ENCODE measurements around the gene LGR5.

LGR5 gene

DNA sequence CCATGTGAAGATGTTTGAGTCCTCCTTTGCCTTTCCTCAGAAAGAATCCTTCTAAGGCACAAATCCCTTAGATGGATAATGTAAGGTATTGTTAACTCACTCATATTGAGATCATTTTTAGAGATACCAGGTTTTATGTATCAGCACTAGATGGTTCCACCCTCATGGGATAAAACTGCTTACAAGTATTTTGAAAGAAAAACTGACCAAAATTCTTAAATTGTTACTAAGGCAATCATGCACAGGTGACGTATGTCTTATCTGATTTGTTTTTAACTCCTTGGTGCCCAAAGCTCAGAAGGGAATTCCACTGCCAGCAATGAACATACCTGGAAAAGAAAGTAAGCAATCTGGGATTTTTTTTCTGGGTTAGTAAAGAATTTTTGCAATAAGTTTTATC, 145.6 kb downstream of the LGR5 start:
- Histone ChIP-seq H3K36me3 (ENCODE audit: control insufficient read depth in 2 of 2, insufficient read depth in 2 of 2, low read length in 2 of 2) (no peaks in the 10 kb centered on the region), H3K9me3 (ENCODE audit: control insufficient read depth in 2 of 2, low read length in 2 of 2) (no peaks in the 10 kb centered on the region), H3K4me3 (ENCODE audit: low read length in 2 of 2) (no peak overlapping the region), H3K9ac (ENCODE audit: low read depth in 1 of 2, low read length in 2 of 2) (no peak overlapping the region), H3K4me1 (ENCODE audit: control insufficient read depth in 2 of 2, insufficient read depth in 2 of 2, low read length in 2 of 2) (no peaks in the 10 kb centered on the region), H3K27me3 (ENCODE audit: control insufficient read depth in 2 of 2, insufficient read depth in 2 of 2, low read length in 2 of 2) (no peaks in the 10 kb centered on the region), H3K27ac (ENCODE audit: low read depth in 2 of 2, low read length in 2 of 2) (no peak overlapping the region)

DNA sequence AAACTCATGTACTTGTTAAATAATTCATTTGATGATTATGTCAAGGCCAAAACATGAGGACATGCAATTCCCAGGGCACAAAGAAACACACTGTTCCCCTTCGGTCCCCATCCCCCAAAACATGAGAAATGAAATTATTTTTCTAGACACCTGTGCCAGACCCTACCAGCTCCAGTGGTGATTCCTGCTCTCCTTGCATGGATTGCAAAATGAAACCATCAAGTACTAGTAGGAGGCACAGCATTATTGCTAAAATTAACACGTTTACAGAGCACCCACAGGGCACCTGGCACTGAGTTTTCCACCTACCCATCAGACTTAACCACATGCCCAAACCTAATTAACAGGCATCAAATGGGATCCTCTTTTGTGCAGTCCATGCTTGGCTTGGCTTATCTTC, 147.4 kb downstream of the LGR5 start:
- Histone ChIP-seq H3K9me3 (ENCODE audit: control insufficient read depth in 2 of 2, low read length in 2 of 2) (no peaks in the 10 kb centered on the region), H3K4me1 (ENCODE audit: control insufficient read depth in 2 of 2, insufficient read depth in 2 of 2, low read length in 2 of 2) (no peaks in the 10 kb centered on the region), H3K27ac (ENCODE audit: low read depth in 2 of 2, low read length in 2 of 2) (no peak overlapping the region), H3K4me3 (ENCODE audit: low read length in 2 of 2) (no peak overlapping the region), H3K9ac (ENCODE audit: low read depth in 1 of 2, low read length in 2 of 2) (no peak overlapping the region), H3K27me3 (ENCODE audit: control insufficient read depth in 2 of 2, insufficient read depth in 2 of 2, low read length in 2 of 2) (no peaks in the 10 kb centered on the region), H3K36me3 (ENCODE audit: control insufficient read depth in 2 of 2, insufficient read depth in 2 of 2, low read length in 2 of 2) (no peaks in the 10 kb centered on the region)

- no peaks in the 10 kb centered on the region for H3K4me1 ChIP-seq (ENCODE audit: control insufficient read depth in 2 of 2, insufficient read depth in 2 of 2, low read length in 2 of 2)
- H3K36me3 ChIP-seq (ENCODE audit: control insufficient read depth in 2 of 2, insufficient read depth in 2 of 2, low read length in 2 of 2), result no peaks in the 10 kb centered on the region
- no peaks in the 10 kb centered on the region for H3K9me3 ChIP-seq (ENCODE audit: control insufficient read depth in 2 of 2, low read length in 2 of 2)
- no peak overlapping the region for H3K4me3 ChIP-seq (ENCODE audit: low read length in 2 of 2)
- no peaks in the 10 kb centered on the region for H3K27me3 ChIP-seq (ENCODE audit: control insufficient read depth in 2 of 2, insufficient read depth in 2 of 2, low read length in 2 of 2)
- no peak overlapping the region for H3K9ac ChIP-seq (ENCODE audit: low read depth in 1 of 2, low read length in 2 of 2)
- no peak overlapping the region for H3K27ac ChIP-seq (ENCODE audit: low read depth in 2 of 2, low read length in 2 of 2)
These were observed 149.9 kb downstream of the LGR5 start for GRCh38 chr12:71589478-71589881.

- no peaks in the 10 kb centered on the region for H3K9me3 ChIP-seq (ENCODE audit: control insufficient read depth in 2 of 2, low read length in 2 of 2)
- no peaks in the 10 kb centered on the region for H3K36me3 ChIP-seq (ENCODE audit: control insufficient read depth in 2 of 2, insufficient read depth in 2 of 2, low read length in 2 of 2)
- no peaks in the 10 kb centered on the region for H3K4me1 ChIP-seq (ENCODE audit: control insufficient read depth in 2 of 2, insufficient read depth in 2 of 2, low read length in 2 of 2)
- no peak overlapping the region for H3K4me3 ChIP-seq (ENCODE audit: low read length in 2 of 2)
- H3K27ac ChIP-seq (ENCODE audit: low read depth in 2 of 2, low read length in 2 of 2), result no peak overlapping the region
- no peaks in the 10 kb centered on the region for H3K27me3 ChIP-seq (ENCODE audit: control insufficient read depth in 2 of 2, insufficient read depth in 2 of 2, low read length in 2 of 2)
- H3K9ac ChIP-seq (ENCODE audit: low read depth in 1 of 2, low read length in 2 of 2), result no peak overlapping the region
These were observed 152.0 kb downstream of the LGR5 start for GRCh38 chr12:71591601-71592000.

DNA sequence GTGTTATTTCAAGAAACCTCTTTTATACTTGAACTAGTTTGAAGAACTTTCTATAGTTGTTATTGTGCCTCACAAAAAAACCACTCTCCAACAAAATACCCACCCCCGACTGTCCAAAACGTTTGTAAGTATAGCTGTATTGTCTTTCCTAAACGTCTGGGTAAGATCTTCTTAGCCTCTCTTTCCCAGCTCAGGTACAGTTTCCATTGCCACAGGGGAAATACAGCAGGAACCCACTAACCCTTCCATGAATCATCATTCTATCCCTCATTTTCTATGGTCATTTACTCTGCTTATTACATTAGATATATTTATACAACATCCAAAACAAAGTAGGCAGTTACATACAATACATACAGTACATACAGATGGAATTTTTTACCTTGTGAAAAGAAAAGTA, 153.2 kb downstream of the LGR5 start:
- H3K9ac ChIP-seq (ENCODE audit: low read depth in 1 of 2, low read length in 2 of 2), result no peak overlapping the region
- H3K9me3 ChIP-seq (ENCODE audit: control insufficient read depth in 2 of 2, low read length in 2 of 2), result no peaks in the 10 kb centered on the region
- H3K27me3 ChIP-seq (ENCODE audit: control insufficient read depth in 2 of 2, insufficient read depth in 2 of 2, low read length in 2 of 2), result no peaks in the 10 kb centered on the region
- H3K4me1 ChIP-seq (ENCODE audit: control insufficient read depth in 2 of 2, insufficient read depth in 2 of 2, low read length in 2 of 2), result no peaks in the 10 kb centered on the region
- no peak overlapping the region for H3K27ac ChIP-seq (ENCODE audit: low read depth in 2 of 2, low read length in 2 of 2)
- no peaks in the 10 kb centered on the region for H3K36me3 ChIP-seq (ENCODE audit: control insufficient read depth in 2 of 2, insufficient read depth in 2 of 2, low read length in 2 of 2)
- H3K4me3 ChIP-seq (ENCODE audit: low read length in 2 of 2), result no peak overlapping the region

GRCh38 chr12:71594214-71594948, 154.8 kb downstream of the LGR5 start:
- Histone ChIP-seq H3K9ac (ENCODE audit: low read depth in 1 of 2, low read length in 2 of 2) (no peak overlapping the region), H3K36me3 (ENCODE audit: control insufficient read depth in 2 of 2, insufficient read depth in 2 of 2, low read length in 2 of 2) (no peaks in the 10 kb centered on the region), H3K27me3 (ENCODE audit: control insufficient read depth in 2 of 2, insufficient read depth in 2 of 2, low read length in 2 of 2) (no peaks in the 10 kb centered on the region), H3K4me3 (ENCODE audit: low read length in 2 of 2) (no peak overlapping the region), H3K27ac (ENCODE audit: low read depth in 2 of 2, low read length in 2 of 2) (no peak overlapping the region), H3K4me1 (ENCODE audit: control insufficient read depth in 2 of 2, insufficient read depth in 2 of 2, low read length in 2 of 2) (no peaks in the 10 kb centered on the region), H3K9me3 (ENCODE audit: control insufficient read depth in 2 of 2, low read length in 2 of 2) (no peaks in the 10 kb centered on the region)

- H3K36me3 ChIP-seq (ENCODE audit: control insufficient read depth in 2 of 2, insufficient read depth in 2 of 2, low read length in 2 of 2), result no peaks in the 10 kb centered on the region
- no peak overlapping the region for H3K27ac ChIP-seq (ENCODE audit: low read depth in 2 of 2, low read length in 2 of 2)
- H3K4me1 ChIP-seq (ENCODE audit: control insufficient read depth in 2 of 2, insufficient read depth in 2 of 2, low read length in 2 of 2), result no peaks in the 10 kb centered on the region
- no peak overlapping the region for H3K9ac ChIP-seq (ENCODE audit: low read depth in 1 of 2, low read length in 2 of 2)
- no peaks in the 10 kb centered on the region for H3K27me3 ChIP-seq (ENCODE audit: control insufficient read depth in 2 of 2, insufficient read depth in 2 of 2, low read length in 2 of 2)
- H3K4me3 ChIP-seq (ENCODE audit: low read length in 2 of 2), result no peak overlapping the region
- H3K9me3 ChIP-seq (ENCODE audit: control insufficient read depth in 2 of 2, low read length in 2 of 2), result no peaks in the 10 kb centered on the region
These were observed 159.6 kb downstream of the LGR5 start for GRCh38 chr12:71599210-71599609.

DNA sequence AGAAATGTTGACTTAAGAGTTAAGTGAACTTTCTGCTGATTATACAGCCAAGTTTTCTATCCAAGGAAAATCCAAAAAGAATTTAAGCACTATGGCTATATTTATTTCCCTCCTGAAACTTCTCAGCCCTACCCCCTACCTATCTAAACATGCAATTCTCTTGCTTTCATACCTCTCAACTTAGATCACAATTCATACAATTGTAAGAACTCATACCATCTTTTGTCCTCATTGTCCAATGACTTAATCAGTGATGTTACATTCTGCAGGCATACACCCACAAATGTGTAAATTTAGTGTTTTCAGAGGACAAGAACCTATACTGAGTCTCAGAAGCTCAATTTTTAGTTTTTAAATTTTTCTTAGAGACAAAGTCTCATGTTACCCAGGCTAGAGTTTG, 161.9 kb downstream of the LGR5 start:
- Histone ChIP-seq H3K36me3 (ENCODE audit: control insufficient read depth in 2 of 2, insufficient read depth in 2 of 2, low read length in 2 of 2) (peaks cover 3% of the 10 kb centered on the region in 2 donors), H3K27me3 (ENCODE audit: control insufficient read depth in 2 of 2, insufficient read depth in 2 of 2, low read length in 2 of 2) (no peaks in the 10 kb centered on the region), H3K27ac (ENCODE audit: low read depth in 2 of 2, low read length in 2 of 2) (no peak overlapping the region), H3K9ac (ENCODE audit: low read depth in 1 of 2, low read length in 2 of 2) (no peak overlapping the region), H3K9me3 (ENCODE audit: control insufficient read depth in 2 of 2, low read length in 2 of 2) (no peaks in the 10 kb centered on the region), H3K4me3 (ENCODE audit: low read length in 2 of 2) (no peak overlapping the region), H3K4me1 (ENCODE audit: control insufficient read depth in 2 of 2, insufficient read depth in 2 of 2, low read length in 2 of 2) (no peaks in the 10 kb centered on the region)

- H3K36me3 ChIP-seq (ENCODE audit: control insufficient read depth in 2 of 2, insufficient read depth in 2 of 2, low read length in 2 of 2), result peaks cover 6 to 11% of the 10 kb centered on the region in 2 donors
- no peak overlapping the region for H3K27ac ChIP-seq (ENCODE audit: low read depth in 2 of 2, low read length in 2 of 2)
- H3K4me1 ChIP-seq (ENCODE audit: control insufficient read depth in 2 of 2, insufficient read depth in 2 of 2, low read length in 2 of 2), result no peaks in the 10 kb centered on the region
- no peak overlapping the region for H3K9ac ChIP-seq (ENCODE audit: low read depth in 1 of 2, low read length in 2 of 2)
- no peak overlapping the region for H3K4me3 ChIP-seq (ENCODE audit: low read length in 2 of 2)
- H3K27me3 ChIP-seq (ENCODE audit: control insufficient read depth in 2 of 2, insufficient read depth in 2 of 2, low read length in 2 of 2), result no peaks in the 10 kb centered on the region
- no peaks in the 10 kb centered on the region for H3K9me3 ChIP-seq (ENCODE audit: control insufficient read depth in 2 of 2, low read length in 2 of 2)
These were observed 163.4 kb downstream of the LGR5 start for GRCh38 chr12:71602761-71603577.

- peaks cover 11 to 25% of the 10 kb centered on the region in 2 donors for H3K36me3 ChIP-seq (ENCODE audit: control insufficient read depth in 2 of 2, insufficient read depth in 2 of 2, low read length in 2 of 2)
- no peaks in the 10 kb centered on the region for H3K9me3 ChIP-seq (ENCODE audit: control insufficient read depth in 2 of 2, low read length in 2 of 2)
- no peak overlapping the region for H3K27ac ChIP-seq (ENCODE audit: low read depth in 2 of 2, low read length in 2 of 2)
- H3K4me1 ChIP-seq (ENCODE audit: control insufficient read depth in 2 of 2, insufficient read depth in 2 of 2, low read length in 2 of 2), result no peaks in the 10 kb centered on the region
- no peaks in the 10 kb centered on the region for H3K27me3 ChIP-seq (ENCODE audit: control insufficient read depth in 2 of 2, insufficient read depth in 2 of 2, low read length in 2 of 2)
- H3K9ac ChIP-seq (ENCODE audit: low read depth in 1 of 2, low read length in 2 of 2), result no peak overlapping the region
- H3K4me3 ChIP-seq (ENCODE audit: low read length in 2 of 2), result no peak overlapping the region
These were observed 165.4 kb downstream of the LGR5 start for GRCh38 chr12:71605039-71605438.
